ENCODE data around the gene GNB1.

Gene GNB1

GRCh38 chr1:1907098-1907736, 16.3 kb upstream of the GNB1 start:
- DNase-seq: no peak

GRCh38 chr1:1906185-1907097, 15.6 kb upstream of the GNB1 start:
- DNase-seq: peak; percentile 73

- DNase-seq: no peak
Measured at GRCh38 chr1:1903224-1903623, 12.3 kb upstream of the GNB1 start.

- DNase-seq: no peak
Measured at GRCh38 chr1:1901641-1902294, 10.9 kb upstream of the GNB1 start.

- no peak for DNase-seq
Measured at GRCh38 chr1:1900883-1901640, 10.2 kb upstream of the GNB1 start.

- no peak for DNase-seq
Measured at GRCh38 chr1:1899967-1900327, 9.1 kb upstream of the GNB1 start.

GRCh38 chr1:1899266-1899966, 8.5 kb upstream of the GNB1 start:
- DNase-seq: no peak

- DNase-seq: no peak
Measured at GRCh38 chr1:1898246-1898933, 7.5 kb upstream of the GNB1 start.

GRCh38 chr1:1895456-1896336, 4.8 kb upstream of the GNB1 start:
- no peak for DNase-seq

GRCh38 chr1:1895060-1895418, 4.2 kb upstream of the GNB1 start:
- DNase-seq: no peak

- DNase-seq: no peak
Measured at GRCh38 chr1:1894354-1895059, 3.6 kb upstream of the GNB1 start.

- no peak for DNase-seq
Measured at GRCh38 chr1:1893997-1894353, 3.1 kb upstream of the GNB1 start.

GRCh38 chr1:1893291-1893985, 2.6 kb upstream of the GNB1 start:
- no peak for DNase-seq

- no peak for DNase-seq
Measured at GRCh38 chr1:1892763-1893120, 1.9 kb upstream of the GNB1 start.

- DNase-seq: no peak
Measured at GRCh38 chr1:1892079-1892762, 1.3 kb upstream of the GNB1 start.

GRCh38 chr1:1891349-1892078, 627 bp upstream of the GNB1 start:
- peak; percentile 54 for DNase-seq

- peak; percentile 66 for DNase-seq
Measured at GRCh38 chr1:1889847-1890505, 911 bp downstream of the GNB1 start.
